Suppressor macrophage treated with lipopolysaccharide for 4 hours (primary cell): ENCODE results near the gene DAGLB.
A peak's percentile ranks its signal among the peaks of the same experiment; 100 is the strongest.
"Not testable (repeated sequence)": the region's sequence is repeated elsewhere in the genome, so short reads cannot be mapped to it uniquely, and the experiment has no call there.

ENCODE experiments used
- DNase-seq: peaks from one replicate; pipeline ENCODE4 v3.0.0-alpha.2; 2020

The DAGLB gene

GRCh38 chr7:6460990-6461584 lies 13.3 kb upstream of the DAGLB start:
- no peak for DNase-seq

- DNase-seq = no peak
These were observed 12.5 kb upstream of the DAGLB start for GRCh38 chr7:6460303-6460702.

GRCh38 chr7:6458676-6459075 lies 10.9 kb upstream of the DAGLB start:
- DNase-seq = not testable (repeated sequence)

- DNase-seq = no peak
These were observed 6.0 kb upstream of the DAGLB start for GRCh38 chr7:6453734-6454133.

GRCh38 chr7:6451224-6451705 lies 3.5 kb upstream of the DAGLB start:
- DNase-seq = no peak

GRCh38 chr7:6450591-6450990 lies 2.8 kb upstream of the DAGLB start:
- not testable (repeated sequence) for DNase-seq

- peak; percentile 23 for DNase-seq
These were observed 2.1 kb upstream of the DAGLB start for GRCh38 chr7:6449884-6450283.

- DNase-seq = no peak
These were observed 1.3 kb upstream of the DAGLB start for GRCh38 chr7:6448943-6449543.

- peak; percentile 75 for DNase-seq
These were observed 745 bp downstream of the DAGLB start for GRCh38 chr7:6446838-6447580.

- no peak for DNase-seq
These were observed 3.1 kb downstream of the DAGLB start for GRCh38 chr7:6444516-6445269.

GRCh38 chr7:6443372-6443941 lies 4.3 kb downstream of the DAGLB start:
- no peak for DNase-seq

- no peak for DNase-seq
These were observed 5.6 kb downstream of the DAGLB start for GRCh38 chr7:6442114-6442513.

- no peak for DNase-seq
These were observed 7.4 kb downstream of the DAGLB start for GRCh38 chr7:6440381-6440780.

- DNase-seq = no peak
These were observed 9.3 kb downstream of the DAGLB start for GRCh38 chr7:6438427-6438826.

- peak; percentile 38 for DNase-seq
These were observed 10.5 kb downstream of the DAGLB start for GRCh38 chr7:6437251-6437650.

GRCh38 chr7:6436385-6436685 lies 11.4 kb downstream of the DAGLB start:
- DNase-seq = peak; percentile 55

- peak; percentile 91 for DNase-seq
These were observed 12.0 kb downstream of the DAGLB start for GRCh38 chr7:6435486-6436384.

GRCh38 chr7:6433784-6434615 lies 13.8 kb downstream of the DAGLB start:
- DNase-seq = peak; percentile 80

GRCh38 chr7:6432781-6433180 lies 15.0 kb downstream of the DAGLB start:
- no peak for DNase-seq

GRCh38 chr7:6430974-6431373 lies 16.8 kb downstream of the DAGLB start:
- no peak for DNase-seq

GRCh38 chr7:6430271-6430940 lies 17.3 kb downstream of the DAGLB start:
- DNase-seq = peak; percentile 36
